ENCODE measurements around the gene SLC25A14. TPM values are rescaled to one million over a fixed set of nuclear protein-coding genes. Genes with fewer than 3 reads are reported as not detected.

SLC25A14 gene
- total RNA-seq, 3 donors from 2014 or later (not counting 1 experiment from before 2014, with no cell fraction given), result 17.6 to 20.5 (median 19.0) TPM

- H3K9me3 ChIP-seq (ENCODE audit: control insufficient read depth, insufficient read depth, low read length), result no peaks in the 10 kb centered on the region
- peaks cover 2 to 52% of the 10 kb centered on the region in 2 donors for H3K27me3 Mint-ChIP-seq (ENCODE audit: low read depth in 2 of 2)
- no peak overlapping the region for H3K27ac ChIP-seq (ENCODE audit: low read length)
- H3K4me1 ChIP-seq (ENCODE audit: control insufficient read depth, insufficient read depth, low read length), result no peaks in the 10 kb centered on the region
- no peaks in the 10 kb centered on the region for H3K4me1 Mint-ChIP-seq
- no peak overlapping the region for H3K27ac Mint-ChIP-seq
- intact Hi-C loops (cut with micrococcal nuclease), result no loop called here
- peaks cover 2% of the 10 kb centered on the region for H3K27me3 ChIP-seq (ENCODE audit: control insufficient read depth, insufficient read depth, low read length)
- H3K36me3 Mint-ChIP-seq, result no peaks in the 10 kb centered on the region
- DNase-seq (no peak), ATAC-seq (no peak)
- no peak overlapping the region for H3K4me3 ChIP-seq (ENCODE audit: low read length)
- WGBS (ENCODE audit: insufficient coverage), result no CpG with 5 or more reads among the region's 2 CpGs
- no peaks in the 10 kb centered on the region for H3K36me3 ChIP-seq (ENCODE audit: control insufficient read depth, insufficient read depth, low read length)
- TF ChIP-seq, protein P1, sequence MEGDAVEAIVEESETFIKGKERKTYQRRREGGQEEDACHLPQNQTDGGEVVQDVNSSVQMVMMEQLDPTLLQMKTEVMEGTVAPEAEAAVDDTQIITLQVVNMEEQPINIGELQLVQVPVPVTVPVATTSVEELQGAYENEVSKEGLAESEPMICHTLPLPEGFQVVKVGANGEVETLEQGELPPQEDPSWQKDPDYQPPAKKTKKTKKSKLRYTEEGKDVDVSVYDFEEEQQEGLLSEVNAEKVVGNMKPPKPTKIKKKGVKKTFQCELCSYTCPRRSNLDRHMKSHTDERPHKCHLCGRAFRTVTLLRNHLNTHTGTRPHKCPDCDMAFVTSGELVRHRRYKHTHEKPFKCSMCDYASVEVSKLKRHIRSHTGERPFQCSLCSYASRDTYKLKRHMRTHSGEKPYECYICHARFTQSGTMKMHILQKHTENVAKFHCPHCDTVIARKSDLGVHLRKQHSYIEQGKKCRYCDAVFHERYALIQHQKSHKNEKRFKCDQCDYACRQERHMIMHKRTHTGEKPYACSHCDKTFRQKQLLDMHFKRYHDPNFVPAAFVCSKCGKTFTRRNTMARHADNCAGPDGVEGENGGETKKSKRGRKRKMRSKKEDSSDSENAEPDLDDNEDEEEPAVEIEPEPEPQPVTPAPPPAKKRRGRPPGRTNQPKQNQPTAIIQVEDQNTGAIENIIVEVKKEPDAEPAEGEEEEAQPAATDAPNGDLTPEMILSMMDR (IDR thresholded peaks at IDR 0.05), result no peak
- H3K4me3 Mint-ChIP-seq, result no peak overlapping the region
- no peaks in the 10 kb centered on the region for H3K9me3 Mint-ChIP-seq
Observed at GRCh38 chrX:130296743-130297142, 43.0 kb upstream of the SLC25A14 start.

DNA sequence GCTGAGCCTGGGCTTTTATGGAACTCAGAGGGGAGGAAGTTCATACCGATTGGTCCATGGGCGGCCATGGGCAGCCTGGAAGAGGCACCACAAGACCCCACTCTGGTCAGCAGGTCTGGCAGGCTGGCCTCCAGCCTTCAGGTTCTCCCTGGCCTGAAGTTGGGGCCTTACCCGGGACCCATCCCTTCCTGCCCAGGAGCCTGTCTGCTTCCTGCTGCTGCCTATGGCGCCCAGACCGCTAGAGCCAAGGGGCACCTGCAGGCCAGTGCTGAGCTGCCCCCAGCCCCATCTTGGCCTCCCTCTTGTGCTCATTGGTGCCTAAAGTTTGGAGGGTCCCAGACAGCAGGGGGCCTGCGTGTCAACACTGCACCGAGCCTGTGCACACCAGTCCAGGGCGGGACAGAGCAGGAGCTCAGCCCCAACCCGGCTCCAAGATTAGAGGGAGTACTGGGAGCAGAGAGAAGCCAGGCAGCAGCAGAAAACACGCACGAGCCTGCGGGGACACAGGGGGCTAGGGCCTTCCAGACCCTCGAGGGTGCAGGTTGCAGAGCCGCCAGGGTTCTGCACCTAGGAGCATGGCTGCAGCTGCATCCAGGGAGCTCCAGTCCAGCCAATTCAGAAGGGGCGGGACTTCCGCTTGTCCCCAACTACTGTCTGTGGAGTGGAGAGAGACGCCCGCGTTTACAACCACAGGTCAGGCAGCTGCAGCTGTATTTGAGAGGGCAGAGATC is 40.3 kb upstream of the SLC25A14 start:
- Mint-ChIP-seq H3K27me3 (ENCODE audit: low read depth in 2 of 2) (peaks cover 2 to 40% of the 10 kb centered on the region in 2 donors), H3K27ac (no peak overlapping the region), H3K4me1 (peaks cover 0 to 2% of the 10 kb centered on the region in 2 donors), H3K9me3 (no peaks in the 10 kb centered on the region), H3K36me3 (no peaks in the 10 kb centered on the region), H3K4me3 (no peak overlapping the region)
- Histone ChIP-seq H3K4me1 (ENCODE audit: control insufficient read depth, insufficient read depth, low read length) (no peaks in the 10 kb centered on the region), H3K4me3 (ENCODE audit: low read length) (no peak overlapping the region), H3K27me3 (ENCODE audit: control insufficient read depth, insufficient read depth, low read length) (peaks cover 2% of the 10 kb centered on the region), H3K36me3 (ENCODE audit: control insufficient read depth, insufficient read depth, low read length) (no peaks in the 10 kb centered on the region), H3K9me3 (ENCODE audit: control insufficient read depth, insufficient read depth, low read length) (no peaks in the 10 kb centered on the region), H3K27ac (ENCODE audit: low read length) (no peak overlapping the region)
- intact Hi-C loops (cut with micrococcal nuclease), result no loop called here
- TF ChIP-seq, protein P1 (IDR thresholded peaks at IDR 0.05), result no peak
- 94% methylated on average over 16 of the region's 19 CpGs for WGBS (ENCODE audit: insufficient coverage)
- ATAC-seq, result no peak
- DNase-seq, result no peak

DNA sequence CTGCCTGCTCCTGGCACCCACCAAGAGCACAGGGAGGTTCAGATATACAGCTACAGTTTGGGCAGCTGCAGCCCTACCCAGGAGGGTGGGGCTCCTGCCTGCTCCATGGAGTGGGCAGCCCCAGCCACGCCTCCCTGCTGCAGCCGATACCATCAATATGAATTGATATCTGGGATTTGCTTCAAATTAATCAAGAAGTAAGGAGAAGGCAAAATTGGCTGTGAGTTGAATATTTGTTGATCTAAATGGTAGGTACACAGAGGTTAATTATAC is 39.8 kb upstream of the SLC25A14 start:
- H3K9me3 Mint-ChIP-seq, result no peaks in the 10 kb centered on the region
- Histone ChIP-seq H3K4me3 (ENCODE audit: low read length) (no peak overlapping the region), H3K27me3 (ENCODE audit: control insufficient read depth, insufficient read depth, low read length) (peaks cover 2% of the 10 kb centered on the region), H3K4me1 (ENCODE audit: control insufficient read depth, insufficient read depth, low read length) (no peaks in the 10 kb centered on the region), H3K36me3 (ENCODE audit: control insufficient read depth, insufficient read depth, low read length) (no peaks in the 10 kb centered on the region), H3K9me3 (ENCODE audit: control insufficient read depth, insufficient read depth, low read length) (no peaks in the 10 kb centered on the region), H3K27ac (ENCODE audit: low read length) (no peak overlapping the region)
- TF ChIP-seq, protein P1 (IDR thresholded peaks at IDR 0.05), result no peak
- H3K27me3 Mint-ChIP-seq (ENCODE audit: low read depth in 2 of 2), result peaks cover 5 to 39% of the 10 kb centered on the region in 2 donors
- peaks cover 0 to 4% of the 10 kb centered on the region in 2 donors for H3K4me1 Mint-ChIP-seq
- intact Hi-C loops (cut with micrococcal nuclease), result no loop called here
- H3K36me3 Mint-ChIP-seq, result no peaks in the 10 kb centered on the region
- DNase-seq, result no peak
- ATAC-seq, result no peak
- no peak overlapping the region for H3K4me3 Mint-ChIP-seq
- 89% methylated on average over 2 of the region's 2 CpGs for WGBS (ENCODE audit: insufficient coverage)
- H3K27ac Mint-ChIP-seq, result no peak overlapping the region

GRCh38 chrX:130301405-130301804 is 38.3 kb upstream of the SLC25A14 start:
- Mint-ChIP-seq H3K9me3 (no peaks in the 10 kb centered on the region), H3K4me3 (no peak overlapping the region), H3K27me3 (ENCODE audit: low read depth in 2 of 2) (peaks cover 5 to 24% of the 10 kb centered on the region in 2 donors), H3K4me1 (peaks cover 0 to 4% of the 10 kb centered on the region in 2 donors), H3K36me3 (no peaks in the 10 kb centered on the region), H3K27ac (no peak overlapping the region)
- Histone ChIP-seq H3K27ac (ENCODE audit: low read length) (no peak overlapping the region), H3K4me3 (ENCODE audit: low read length) (no peak overlapping the region), H3K27me3 (ENCODE audit: control insufficient read depth, insufficient read depth, low read length) (no peaks in the 10 kb centered on the region), H3K36me3 (ENCODE audit: control insufficient read depth, insufficient read depth, low read length) (no peaks in the 10 kb centered on the region), H3K9me3 (ENCODE audit: control insufficient read depth, insufficient read depth, low read length) (no peaks in the 10 kb centered on the region), H3K4me1 (ENCODE audit: control insufficient read depth, insufficient read depth, low read length) (no peaks in the 10 kb centered on the region)
- WGBS (ENCODE audit: insufficient coverage), result no CpG with 5 or more reads among the region's 1 CpG
- DNase-seq, result no peak
- TF ChIP-seq, protein P1 (IDR thresholded peaks at IDR 0.05), result no peak
- ATAC-seq, result no peak
- intact Hi-C loops (cut with micrococcal nuclease), result no loop called here

Measured in natural killer cell (primary cell).